Globus pallidus (tissue), 1 donor: Measurements from ENCODE around the gene PARP6.

Experiments
- DNase-seq: peaks from one replicate; pipeline ENCODE4 v3.0.0-alpha.2; 2015; ENCODE audit warnings: low spot score

Gene PARP6

DNA sequence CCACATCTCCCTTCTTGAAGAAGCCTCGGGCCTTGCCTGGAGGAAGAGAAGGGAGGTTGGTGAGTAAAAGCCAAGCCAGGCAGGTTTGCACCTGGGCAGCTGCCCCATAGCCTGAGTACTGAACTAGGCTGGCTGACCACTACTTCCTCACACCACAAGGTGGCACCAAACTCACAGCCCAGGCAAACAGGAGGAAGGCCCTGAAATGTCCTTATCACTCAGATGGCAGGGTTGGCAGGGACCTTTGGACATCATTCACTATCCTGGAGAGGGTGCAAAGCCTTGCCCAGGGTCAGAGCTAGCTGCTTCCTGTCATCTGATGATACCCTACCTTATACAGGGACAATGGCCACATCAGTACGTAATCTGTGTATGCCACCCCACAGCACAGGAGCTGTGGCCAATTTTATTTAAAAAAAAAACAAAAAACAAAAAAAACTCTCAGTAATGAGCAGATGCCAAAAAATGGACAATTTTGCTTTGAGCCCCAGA lies 72.6 kb downstream of the PARP6 start:
- peak; percentile 74 for DNase-seq

DNA sequence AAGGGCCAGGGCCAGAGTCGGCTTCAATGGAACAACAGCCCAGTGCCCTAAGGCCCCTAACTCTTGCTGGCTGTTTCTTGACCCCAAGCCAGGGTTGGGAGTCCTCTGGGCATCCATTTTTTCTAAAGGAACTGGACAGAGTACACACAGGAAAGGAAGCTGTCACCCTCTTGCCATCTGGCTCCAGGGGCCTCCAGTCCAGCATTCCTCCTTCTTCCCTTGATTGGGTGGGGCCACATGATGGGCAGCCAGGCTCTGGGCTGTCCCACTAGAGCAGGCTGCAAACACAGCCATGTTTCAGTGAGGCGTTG lies 73.2 kb downstream of the PARP6 start:
- DNase-seq, result no peak

DNA sequence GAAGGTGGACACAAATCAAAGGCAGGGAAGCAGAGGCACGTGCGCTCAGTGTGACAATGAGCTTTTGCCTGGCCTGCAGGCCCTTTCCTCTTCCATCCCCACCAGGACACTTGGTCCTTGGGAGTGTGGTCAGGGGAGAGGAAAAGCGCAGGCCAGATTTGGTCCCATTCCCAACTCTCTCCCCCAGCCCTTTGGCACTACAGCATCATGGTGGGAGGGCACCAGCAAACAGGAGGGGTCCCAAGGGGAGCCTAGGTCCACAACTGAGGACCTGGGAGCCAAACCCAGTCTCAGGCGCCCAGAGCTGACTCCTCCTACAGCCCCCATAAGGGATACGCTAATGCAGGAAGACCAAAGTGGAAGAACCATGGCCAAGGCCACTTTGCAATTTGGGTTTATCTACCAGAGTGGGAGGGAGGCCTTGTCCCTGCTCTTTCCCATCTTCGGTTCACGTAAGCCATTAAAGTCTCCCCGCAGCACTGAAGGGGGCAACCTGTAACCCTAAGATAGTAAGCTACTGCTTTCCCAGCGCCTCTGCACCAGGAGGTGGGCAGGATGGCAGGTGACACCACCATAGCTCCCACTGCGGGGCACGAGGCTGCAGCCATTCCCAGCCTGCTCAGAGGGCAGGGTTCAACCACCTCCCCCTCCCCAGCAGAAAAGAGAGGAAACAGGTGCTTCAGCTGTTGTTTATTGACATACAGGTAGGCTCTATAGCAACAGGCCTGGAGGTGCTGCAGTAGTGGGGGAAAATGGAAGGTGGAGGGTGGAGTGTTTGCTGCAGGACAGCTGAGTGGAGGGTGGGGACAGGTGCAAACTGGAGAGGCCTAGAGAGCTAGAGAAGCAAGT lies 73.8 kb downstream of the PARP6 start:
- no peak for DNase-seq

DNA sequence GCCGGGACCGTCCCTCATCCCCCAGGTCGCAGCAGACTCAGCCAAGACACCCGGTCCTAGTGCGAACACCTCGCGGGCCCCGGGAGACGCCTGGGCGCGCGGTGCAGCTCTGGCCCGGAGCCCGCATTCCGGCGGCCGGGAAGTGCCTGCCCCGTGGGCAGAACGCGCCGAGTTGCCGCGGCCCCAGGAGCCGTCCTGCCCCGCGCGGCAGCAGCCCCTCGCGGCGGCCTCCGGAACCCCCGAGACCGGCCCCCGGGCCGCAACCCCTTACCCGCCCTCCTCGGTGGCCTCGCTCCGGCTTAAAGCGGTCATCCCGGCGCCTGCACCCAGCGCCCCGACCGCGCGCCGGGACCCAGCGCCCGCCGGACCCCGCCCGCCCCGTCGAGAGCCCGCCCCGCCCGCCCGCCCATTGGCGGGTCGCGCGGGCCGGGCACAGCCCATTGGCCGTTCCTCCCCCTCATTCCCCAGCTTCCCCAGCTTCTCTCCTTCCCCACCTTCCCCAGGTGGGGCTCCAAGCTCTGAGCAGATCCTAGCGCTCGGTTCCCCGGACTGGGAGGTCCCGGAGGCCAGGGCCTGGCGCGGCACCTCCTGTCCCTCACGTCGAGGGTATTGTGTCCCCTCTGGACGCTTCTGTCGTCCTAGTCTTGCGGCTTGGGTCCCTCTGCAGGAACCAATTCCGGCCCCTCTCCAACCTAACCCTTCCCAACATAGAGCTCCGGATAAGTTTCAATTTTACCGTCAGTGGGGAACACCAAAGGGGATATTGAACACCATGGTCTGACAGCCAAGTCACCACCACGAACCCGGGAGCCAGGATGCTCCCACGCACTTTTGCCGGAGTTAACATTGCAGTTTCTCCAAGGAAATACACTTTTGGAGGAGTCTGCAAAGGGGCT lies 74.6 kb downstream of the PARP6 start, which contains the start of gene GRAMD2A:
GRAMD2A (minus strand) TSS at position 328 of the 896 bp plus-strand sequence.
- no peak for DNase-seq

DNA sequence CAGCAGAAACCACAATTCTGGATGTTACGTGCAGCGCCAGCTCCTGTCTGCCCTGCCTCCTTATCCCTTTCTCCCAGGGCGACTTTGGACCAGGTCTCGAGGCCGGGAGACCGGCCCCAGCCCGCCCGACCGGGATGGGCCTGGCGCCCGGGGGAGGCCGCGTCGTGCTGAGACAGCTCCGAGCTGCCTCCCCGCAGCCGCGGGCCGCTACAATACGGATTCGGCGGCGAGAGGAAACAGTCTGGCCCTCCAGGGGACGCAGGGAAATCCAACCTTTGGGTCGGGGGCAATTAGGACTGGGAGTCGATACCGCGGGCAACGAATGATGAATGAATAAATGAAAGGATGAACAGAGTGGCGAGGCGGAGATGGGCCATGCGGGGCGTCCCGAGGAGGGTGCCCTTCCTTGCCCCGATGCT lies 75.3 kb downstream of the PARP6 start:
- no peak for DNase-seq

DNA sequence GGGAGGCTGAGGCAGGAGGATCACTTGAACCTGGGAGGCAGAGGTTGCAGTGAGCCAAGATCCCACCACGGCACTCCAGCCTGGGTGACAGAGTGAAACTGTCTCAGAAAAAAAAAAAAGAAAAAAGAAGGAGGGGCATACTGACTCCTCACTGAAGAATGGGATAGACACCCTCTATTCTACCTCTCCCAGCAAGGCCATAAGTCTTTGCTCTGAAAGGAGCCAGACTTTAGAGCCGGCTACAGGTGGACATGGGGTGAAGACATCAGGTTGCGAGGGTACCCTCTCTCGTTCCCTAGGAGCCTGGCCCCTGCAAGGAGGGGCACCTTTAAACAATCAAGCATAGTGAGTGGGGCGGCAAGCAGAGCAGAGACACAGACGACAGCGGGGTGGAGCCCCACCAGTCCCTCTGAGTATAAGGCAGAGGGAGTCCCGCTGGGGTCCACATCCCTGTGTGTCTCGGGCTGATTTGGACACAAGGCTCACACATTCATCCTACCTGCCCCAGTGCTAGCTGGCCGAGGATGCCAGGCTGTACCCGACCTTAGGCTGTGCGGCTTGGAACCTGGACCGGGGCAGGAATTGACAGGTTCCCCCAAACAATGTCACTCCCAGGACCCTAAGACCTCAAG lies 75.8 kb downstream of the PARP6 start:
- DNase-seq, result no peak

DNA sequence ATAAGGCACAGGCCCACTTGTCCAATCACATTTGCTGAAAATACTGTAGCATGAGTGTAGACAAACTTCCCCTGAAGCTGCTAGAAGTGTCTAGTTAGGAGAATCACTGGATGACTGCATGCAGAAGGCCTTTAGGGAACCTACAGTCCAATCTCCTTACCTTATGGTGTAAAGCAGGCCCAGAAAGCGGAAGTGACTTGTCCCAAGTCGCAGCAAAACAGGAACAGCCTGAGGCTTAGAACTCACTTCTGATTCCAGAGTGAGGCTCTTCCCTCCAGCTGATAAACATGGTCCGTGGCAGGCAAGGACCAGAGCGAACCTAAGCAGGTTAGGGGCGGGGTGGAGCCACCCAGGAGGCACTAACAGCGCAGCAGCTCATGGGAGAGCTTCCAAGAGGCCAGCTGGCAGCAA lies 77.2 kb downstream of the PARP6 start:
- peak; percentile 48 for DNase-seq

DNA sequence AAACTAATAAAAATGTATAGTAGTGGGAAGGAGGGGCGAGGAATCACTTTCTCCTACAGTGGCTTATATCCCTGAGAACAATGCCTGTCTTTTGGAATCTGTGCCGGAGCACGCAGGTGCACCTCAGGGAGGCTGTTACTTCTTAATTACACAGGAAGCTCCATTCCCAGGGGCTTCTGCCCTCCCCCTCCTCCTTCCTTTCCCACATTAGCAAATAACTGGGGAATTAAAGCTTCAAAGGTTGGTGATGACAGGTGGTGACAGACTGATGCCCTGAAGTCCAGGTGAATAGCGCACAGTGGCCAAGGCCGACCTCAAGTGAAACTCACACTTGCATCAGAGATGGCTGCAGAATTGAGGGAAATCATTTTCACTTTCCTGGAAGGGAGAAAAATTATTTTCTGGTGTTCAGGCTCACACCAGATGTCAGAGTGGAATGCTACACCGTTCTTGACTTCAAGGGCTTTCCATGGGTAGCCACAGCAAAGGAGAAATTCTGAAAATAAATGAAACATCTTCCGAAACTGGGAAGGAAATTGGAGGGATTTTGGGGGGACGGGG lies 78.4 kb downstream of the PARP6 start:
- no peak for DNase-seq

DNA sequence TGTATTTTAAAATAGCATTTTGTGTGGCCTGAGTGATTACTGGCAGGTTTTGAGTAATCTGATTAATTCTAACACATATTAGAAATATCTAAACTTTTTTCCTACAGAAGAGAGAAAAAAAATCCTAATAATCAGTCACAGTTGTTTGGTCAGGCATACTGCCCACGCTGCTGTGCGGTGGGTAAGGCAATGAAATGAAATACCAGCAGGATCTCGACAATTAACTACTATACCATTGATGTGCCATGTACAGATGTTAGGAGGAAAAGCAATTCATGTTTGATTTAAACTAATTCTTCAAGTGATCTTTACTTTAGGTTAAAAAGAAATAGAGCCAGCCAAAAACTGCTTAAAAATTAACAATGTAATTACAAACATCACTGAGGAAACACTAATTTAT lies 79.9 kb downstream of the PARP6 start:
- DNase-seq, result no peak
